ENCODE measurements around the gene ASTN1.
"Not testable (repeated sequence)": the region's sequence is repeated elsewhere in the genome, so short reads cannot be mapped to it uniquely, and the experiment has no call there.

The ASTN1 gene

GRCh38 chr1:177103005-177103852 is 61.3 kb downstream of the ASTN1 start:
- DNase-seq, result no peak

- no peak for DNase-seq
Measured at GRCh38 chr1:177092001-177092400, 72.5 kb downstream of the ASTN1 start.

DNA sequence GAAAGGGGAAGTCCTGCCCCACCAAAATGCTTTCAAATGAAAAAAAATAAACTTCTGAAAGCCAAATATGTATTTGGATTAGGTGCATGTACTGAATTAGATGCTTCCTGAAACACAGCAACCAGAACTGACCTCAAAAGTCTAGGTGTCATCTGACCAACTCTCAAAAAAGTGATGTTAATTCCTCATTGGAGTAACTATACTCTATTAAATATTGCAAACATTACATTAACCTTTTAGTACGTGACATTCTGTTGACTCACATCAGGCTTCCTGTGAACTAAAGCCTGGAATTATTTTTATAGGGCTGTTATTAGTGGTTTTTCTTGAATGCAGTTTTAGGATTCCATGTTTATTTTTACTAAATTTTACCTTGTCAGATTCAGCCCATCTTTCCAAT is 73.5 kb downstream of the ASTN1 start:
- no peak for DNase-seq

- no peak for DNase-seq
Measured at GRCh38 chr1:177088966-177089365, 75.5 kb downstream of the ASTN1 start.

- DNase-seq, result no peak
Measured at GRCh38 chr1:177082855-177083693, 81.4 kb downstream of the ASTN1 start.

GRCh38 chr1:177080564-177080963 is 83.9 kb downstream of the ASTN1 start:
- no peak for DNase-seq

DNA sequence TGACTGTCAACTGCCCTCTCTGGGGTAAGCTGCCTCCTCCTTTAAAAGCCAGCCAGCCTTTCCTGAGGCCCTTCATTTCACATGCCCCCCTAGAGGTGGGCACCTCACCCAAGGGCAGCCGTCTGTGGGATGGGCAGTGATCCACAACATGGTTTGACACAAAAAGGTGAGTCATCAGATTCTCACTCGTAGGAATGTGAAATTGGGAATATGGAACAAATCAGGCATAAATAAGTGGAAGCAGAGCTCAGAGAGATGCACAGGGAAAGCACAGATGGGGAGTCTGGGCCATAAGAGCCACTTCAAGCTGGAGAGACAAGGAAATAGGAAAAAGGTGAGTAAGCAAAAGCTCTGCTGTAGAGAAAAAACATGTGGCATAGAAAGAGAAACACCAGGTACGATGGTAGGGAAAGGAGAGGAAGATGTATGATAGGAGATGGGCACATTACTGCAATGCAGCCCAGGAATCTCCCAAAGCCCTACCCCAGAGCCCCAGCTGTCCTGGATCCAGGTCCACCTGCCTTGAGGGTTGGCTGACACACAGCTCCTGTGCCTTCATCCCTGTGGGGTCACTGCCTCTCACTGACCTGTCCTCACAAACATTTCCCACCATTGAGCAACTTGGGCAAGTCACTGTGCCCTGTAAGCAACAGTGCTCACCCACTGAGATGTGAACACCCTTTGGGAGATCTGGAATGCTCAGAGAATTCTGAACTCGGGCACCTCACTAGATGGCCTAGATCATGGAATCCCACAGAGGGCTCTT is 86.6 kb downstream of the ASTN1 start:
- DNase-seq, result no peak

DNA sequence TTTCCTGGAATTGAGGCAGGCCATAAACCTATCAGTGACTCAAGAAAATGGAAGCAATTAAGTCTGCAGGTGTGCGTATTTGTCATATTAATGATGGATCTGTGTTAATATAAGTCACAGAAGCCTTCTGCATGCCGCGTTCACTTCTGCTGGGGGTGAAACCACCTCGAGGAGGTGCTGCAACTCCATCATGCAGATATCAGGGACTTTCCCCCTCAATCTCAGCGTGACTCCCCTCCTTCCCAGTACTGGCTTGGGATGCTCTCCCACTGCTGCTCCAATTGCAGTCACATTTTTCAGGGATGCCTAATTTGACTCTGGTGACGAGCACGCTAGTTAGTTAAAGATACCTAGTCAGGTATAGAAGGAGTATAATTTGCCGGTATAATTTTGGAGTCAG is 87.5 kb downstream of the ASTN1 start:
- DNase-seq, result no peak

DNA sequence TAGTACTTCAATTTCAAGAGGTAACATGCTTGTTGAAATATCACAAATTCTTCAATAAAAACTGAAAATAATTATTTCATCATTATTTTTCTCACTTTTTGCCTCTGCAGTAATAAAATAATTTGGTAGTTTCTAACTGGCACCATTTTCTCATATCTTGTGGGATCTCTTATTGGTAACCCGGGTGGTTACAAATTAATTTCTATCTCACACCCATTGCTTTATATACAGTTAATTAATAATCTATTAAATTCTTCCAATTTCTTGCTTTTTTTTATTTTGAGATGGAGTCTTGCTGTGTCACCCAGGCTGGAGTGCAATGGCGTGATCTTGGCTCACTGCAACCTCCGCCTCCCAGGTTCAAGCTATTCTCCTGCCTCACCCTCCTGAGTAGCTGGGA is 89.7 kb downstream of the ASTN1 start:
- DNase-seq, result not testable (repeated sequence)

GRCh38 chr1:177069490-177069889 is 95.0 kb downstream of the ASTN1 start:
- no peak for DNase-seq

GRCh38 chr1:177067752-177068410 is 96.6 kb downstream of the ASTN1 start:
- no peak for DNase-seq

DNA sequence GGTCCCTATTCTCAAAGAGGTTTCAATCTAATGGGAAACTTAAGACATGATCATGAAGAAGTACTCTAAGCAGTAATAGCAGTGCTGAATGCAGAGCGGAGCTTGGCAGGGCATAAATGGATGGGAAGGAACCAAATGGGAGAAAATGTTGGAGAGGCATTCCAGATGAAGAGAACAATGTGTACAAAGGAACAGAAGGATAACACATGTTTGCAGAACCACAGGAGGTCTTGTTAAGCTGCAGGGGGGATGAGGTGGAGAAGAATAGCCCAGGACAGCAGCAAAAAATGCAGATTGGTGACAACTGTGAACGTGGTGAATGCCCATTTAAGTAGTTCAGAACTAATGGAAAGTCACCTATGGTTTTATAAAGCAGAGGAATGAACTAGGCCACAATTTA is 99.1 kb downstream of the ASTN1 start:
- no peak for DNase-seq

DNA sequence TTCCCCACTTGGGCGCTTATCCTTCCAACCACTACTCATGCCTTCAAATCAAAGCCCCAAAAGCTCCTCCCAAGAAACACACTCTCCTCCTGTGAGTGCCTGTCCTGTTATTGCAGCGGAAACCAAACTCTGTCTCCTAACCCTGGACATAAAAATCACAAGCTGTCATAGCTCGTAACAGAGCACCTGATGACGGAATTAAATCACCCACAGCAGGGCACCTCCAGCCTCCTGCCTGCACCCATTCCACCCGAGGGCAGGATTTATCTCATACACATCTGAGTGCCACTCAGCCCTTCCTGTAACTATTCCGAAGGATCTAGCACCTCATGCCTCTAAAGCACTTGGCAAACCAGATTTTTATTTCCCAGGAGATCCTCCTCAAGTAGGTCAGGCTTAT is 100.9 kb downstream of the ASTN1 start:
- DNase-seq, result no peak

DNA sequence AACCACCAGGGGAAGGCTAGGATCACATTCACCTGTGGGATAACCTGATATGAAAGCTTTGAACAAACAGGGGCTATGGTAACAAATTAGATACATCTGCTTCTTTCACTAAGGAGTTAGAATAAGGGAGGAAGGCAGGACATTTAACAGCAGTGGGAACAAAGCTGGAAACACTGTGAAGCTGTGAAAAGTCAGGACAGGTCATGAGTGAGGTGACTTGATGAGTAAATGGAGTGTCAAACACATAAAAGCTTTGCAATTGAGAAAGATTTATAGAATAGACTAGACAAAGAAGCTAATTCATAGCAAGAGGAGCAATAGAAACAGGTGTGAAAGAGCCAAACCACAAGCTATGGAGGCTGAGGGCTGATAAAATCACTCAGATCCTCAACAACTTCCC is 110.0 kb downstream of the ASTN1 start:
- DNase-seq, result no peak

DNA sequence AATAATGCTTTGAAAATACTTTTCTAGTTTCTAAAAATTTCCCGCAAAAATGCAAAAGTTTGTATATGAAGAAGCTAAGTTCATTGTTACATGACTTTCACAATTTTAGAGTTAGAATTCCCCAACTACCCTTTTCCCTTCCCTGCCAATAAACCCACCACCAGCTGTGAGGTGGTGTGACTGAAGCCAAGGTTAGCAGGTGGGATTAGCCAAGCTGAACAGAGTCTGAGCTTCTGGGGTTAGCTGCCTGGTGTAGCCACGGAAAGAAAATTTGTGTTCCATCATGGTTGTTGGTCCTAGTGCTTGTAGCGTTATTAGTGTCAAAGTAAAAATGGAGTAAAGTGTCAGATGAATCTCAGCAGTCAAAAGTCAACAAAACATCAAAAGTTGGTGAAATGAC is 110.9 kb downstream of the ASTN1 start:
- no peak for DNase-seq

DNA sequence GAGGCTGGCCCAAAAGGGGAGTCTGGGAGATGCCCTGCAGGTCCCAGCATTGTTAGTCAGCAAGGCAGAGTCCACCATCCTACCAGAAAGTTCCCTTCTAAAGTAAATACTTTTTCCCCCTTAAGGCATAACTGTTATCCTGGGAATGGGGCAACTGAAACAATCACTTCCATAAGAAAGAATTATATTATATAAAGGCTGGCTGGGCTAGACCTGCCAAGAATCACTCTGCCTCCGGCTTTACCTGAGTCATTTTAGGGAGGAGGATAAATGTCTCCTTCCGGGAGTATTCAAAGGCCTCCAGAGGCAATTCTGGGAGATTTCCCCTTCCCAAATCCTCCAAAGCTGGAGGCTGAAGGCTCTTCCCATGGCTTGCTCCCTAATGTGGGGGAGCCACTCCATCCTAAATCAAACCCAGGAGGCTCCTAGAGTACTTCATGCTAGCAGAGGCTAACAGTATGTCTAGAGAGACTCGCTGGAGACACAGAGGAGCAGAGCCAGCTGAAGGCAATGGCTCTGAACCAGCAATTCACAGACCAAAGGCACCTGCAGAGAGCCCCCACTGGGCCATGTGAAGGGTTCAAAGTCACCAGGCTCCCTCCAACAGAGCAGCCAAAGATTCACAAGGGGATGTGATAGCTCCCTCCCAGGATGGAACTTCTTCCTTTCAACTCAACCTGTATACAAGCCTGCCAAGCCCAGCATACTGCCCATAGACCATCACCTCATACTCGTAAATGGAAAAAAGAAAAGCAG is 116.0 kb downstream of the ASTN1 start:
- DNase-seq, result no peak

DNA sequence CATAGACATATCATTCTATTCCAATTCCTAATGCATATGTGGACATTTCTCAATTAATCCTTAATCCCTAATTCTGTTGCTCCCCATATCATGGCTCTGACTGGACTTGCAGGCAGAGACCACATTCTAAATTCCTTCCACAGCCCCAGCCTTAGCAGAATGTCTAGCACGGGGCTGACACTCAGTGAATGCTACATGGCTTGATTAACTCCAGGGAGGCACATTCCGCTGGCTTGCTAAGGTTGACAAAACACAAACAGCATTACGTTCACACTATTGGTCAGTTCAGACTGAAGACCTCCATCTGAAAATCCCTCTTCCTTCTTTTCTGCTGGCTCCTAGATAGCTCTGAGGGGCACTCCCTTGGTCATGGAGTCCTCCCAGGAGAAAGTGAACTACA is 119.4 kb downstream of the ASTN1 start:
- no peak for DNase-seq

- no peak for DNase-seq
Measured at GRCh38 chr1:177044390-177044789, 120.1 kb downstream of the ASTN1 start.

DNA sequence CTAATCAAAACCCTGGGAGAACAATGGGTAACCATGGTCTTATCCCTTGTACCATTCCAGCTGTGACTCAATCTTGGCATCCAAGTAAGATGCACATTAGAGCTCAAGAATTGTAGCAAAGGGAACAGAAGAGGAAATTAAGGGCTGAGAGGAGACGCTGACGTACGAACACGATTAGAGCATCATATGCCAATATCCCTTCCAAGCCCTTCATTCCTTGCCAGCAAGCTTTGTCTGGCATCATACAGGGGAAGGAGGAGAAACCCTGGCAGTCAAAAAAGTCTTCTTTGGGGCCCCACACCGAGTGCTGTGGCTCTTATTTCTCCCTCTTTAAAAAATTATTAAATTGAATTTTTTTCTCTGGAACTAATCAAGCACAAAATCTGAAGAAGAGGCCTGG is 120.9 kb downstream of the ASTN1 start:
- no peak for DNase-seq

DNA sequence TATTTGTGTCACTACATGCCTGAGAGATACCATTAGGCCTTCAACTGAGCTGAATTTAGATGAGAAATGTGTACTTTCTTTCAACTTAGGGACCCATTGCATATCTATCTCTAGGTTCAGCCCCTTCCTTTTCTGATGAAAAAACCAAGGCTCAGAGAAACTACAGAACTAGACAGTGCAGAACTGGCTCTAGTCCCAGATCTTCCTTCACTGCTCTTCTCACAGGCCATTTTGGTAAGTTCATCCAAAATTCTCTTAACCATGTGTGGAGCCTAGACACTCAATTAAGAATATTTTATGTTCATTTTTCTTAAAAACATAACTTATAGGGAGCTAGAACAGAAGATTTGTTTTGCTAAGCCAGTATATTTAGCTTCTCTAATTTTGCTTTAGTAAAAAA is 128.9 kb downstream of the ASTN1 start:
- DNase-seq, result no peak

DNA sequence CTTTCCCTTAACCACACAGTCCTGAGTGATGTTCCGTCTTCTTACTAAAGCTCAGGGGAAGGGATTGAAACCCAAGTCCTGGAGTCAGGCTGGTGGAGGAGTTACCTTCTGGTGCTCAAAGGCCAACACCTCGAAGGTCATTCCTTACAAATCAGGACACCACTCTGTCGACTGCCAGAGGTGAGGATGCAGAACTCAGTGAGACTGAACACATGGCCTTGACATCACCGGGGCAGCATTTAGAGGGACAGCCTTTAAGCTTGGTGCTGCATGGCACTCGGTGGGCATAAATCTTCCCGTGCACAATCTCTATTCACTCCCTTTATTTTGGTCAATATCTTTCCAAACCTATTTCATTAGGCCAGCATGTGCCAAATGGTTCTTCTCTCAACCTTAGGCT is 130.9 kb downstream of the ASTN1 start:
- DNase-seq, result no peak

DNA sequence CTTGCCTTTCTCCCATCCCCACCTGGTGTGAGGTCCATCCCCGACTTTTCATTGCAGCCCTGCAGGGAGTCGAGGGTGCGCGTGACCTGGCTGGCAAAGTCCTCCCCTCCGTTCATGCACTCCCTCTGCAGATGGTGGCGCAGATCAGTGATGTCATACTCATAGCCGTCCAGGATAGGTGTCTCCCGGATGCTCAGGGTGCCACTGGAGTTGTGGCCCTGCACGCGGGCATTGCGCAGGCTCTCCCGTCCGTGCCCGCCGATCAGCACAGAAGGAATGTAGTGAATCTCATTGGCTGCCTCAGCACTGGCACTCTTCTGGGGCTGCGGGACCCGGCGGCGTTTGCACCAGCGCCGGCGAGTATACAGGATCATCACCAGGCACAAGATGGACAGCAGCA is 132.1 kb downstream of the ASTN1 start:
- no peak for DNase-seq

Measured in NCI-H1436 treated with DMSO at 0.1 percent for 48 hours (cell line).